Inferior parietal cortex (tissue), 1 donor: ENCODE data around the gene DIP2B.
"Not testable (repeated sequence)": the region's sequence is repeated elsewhere in the genome, so short reads cannot be mapped to it uniquely, and the experiment has no call there.

ENCODE experiments used
- DNase-seq: peaks from one replicate; pipeline ENCODE4 v3.0.0-alpha.2; 2016; ENCODE audit errors: extremely low spot score

The DIP2B gene

GRCh38 chr12:50550530-50551223 lies 45.9 kb downstream of the DIP2B start:
- no peak for DNase-seq

- DNase-seq, result no peak
Measured at GRCh38 chr12:50551866-50552265, 47.1 kb downstream of the DIP2B start.

GRCh38 chr12:50554651-50555050 lies 49.9 kb downstream of the DIP2B start:
- no peak for DNase-seq

GRCh38 chr12:50555471-50555885 lies 50.7 kb downstream of the DIP2B start:
- DNase-seq, result no peak

GRCh38 chr12:50556273-50556672 lies 51.5 kb downstream of the DIP2B start:
- no peak for DNase-seq

- not testable (repeated sequence) for DNase-seq
Measured at GRCh38 chr12:50556796-50557195, 52.0 kb downstream of the DIP2B start.

- no peak for DNase-seq
Measured at GRCh38 chr12:50557421-50557820, 52.6 kb downstream of the DIP2B start.

- DNase-seq, result no peak
Measured at GRCh38 chr12:50558970-50559369, 54.2 kb downstream of the DIP2B start.

GRCh38 chr12:50562520-50563433 lies 58.0 kb downstream of the DIP2B start:
- no peak for DNase-seq

- no peak for DNase-seq
Measured at GRCh38 chr12:50563434-50563787, 58.6 kb downstream of the DIP2B start.

GRCh38 chr12:50564237-50564947 lies 59.6 kb downstream of the DIP2B start:
- DNase-seq, result no peak

GRCh38 chr12:50564948-50565297 lies 60.1 kb downstream of the DIP2B start:
- DNase-seq, result no peak

GRCh38 chr12:50566066-50566465 lies 61.3 kb downstream of the DIP2B start:
- no peak for DNase-seq

- DNase-seq, result no peak
Measured at GRCh38 chr12:50567926-50568325, 63.1 kb downstream of the DIP2B start.

GRCh38 chr12:50568338-50569091 lies 63.7 kb downstream of the DIP2B start:
- DNase-seq, result no peak

GRCh38 chr12:50569321-50569720 lies 64.5 kb downstream of the DIP2B start:
- DNase-seq, result no peak

GRCh38 chr12:50569876-50570275 lies 65.1 kb downstream of the DIP2B start:
- DNase-seq, result no peak

GRCh38 chr12:50571786-50572185 lies 67.0 kb downstream of the DIP2B start:
- no peak for DNase-seq

- no peak for DNase-seq
Measured at GRCh38 chr12:50572287-50572686, 67.5 kb downstream of the DIP2B start.

- no peak for DNase-seq
Measured at GRCh38 chr12:50572760-50573159, 68.0 kb downstream of the DIP2B start.

- no peak for DNase-seq
Measured at GRCh38 chr12:50573271-50573670, 68.5 kb downstream of the DIP2B start.
